NCI-H2107 (cell line): ENCODE data around the gene LAMC1.
"Not testable (repeated sequence)": the region's sequence is repeated elsewhere in the genome, so short reads cannot be mapped to it uniquely, and the experiment has no call there.

ENCODE experiments used
- DNase-seq: peaks from one replicate; lab custom pipeline; 2025; lab: John Stamatoyannopoulos, UW

Gene LAMC1

GRCh38 chr1:183150032-183150431 lies 126.8 kb downstream of the LAMC1 start:
- DNase-seq, result not testable (repeated sequence)

GRCh38 chr1:183150445-183150844 lies 127.2 kb downstream of the LAMC1 start:
- no peak for DNase-seq

- no peak for DNase-seq
Observed at GRCh38 chr1:183152180-183152579, 129.0 kb downstream of the LAMC1 start.

- no peak for DNase-seq
Observed at GRCh38 chr1:183155939-183156338, 132.7 kb downstream of the LAMC1 start.

- no peak for DNase-seq
Observed at GRCh38 chr1:183159960-183160359, 136.7 kb downstream of the LAMC1 start.

- DNase-seq, result no peak
Observed at GRCh38 chr1:183161391-183161790, 138.2 kb downstream of the LAMC1 start.

- DNase-seq, result no peak
Observed at GRCh38 chr1:183163316-183163715, 140.1 kb downstream of the LAMC1 start.

GRCh38 chr1:183164340-183164739 lies 141.1 kb downstream of the LAMC1 start:
- DNase-seq, result no peak

- no peak for DNase-seq
Observed at GRCh38 chr1:183164963-183165362, 141.7 kb downstream of the LAMC1 start.

- no peak for DNase-seq
Observed at GRCh38 chr1:183165456-183165855, 142.2 kb downstream of the LAMC1 start.

GRCh38 chr1:183166454-183166853 lies 143.2 kb downstream of the LAMC1 start:
- DNase-seq, result no peak

GRCh38 chr1:183167676-183168075 lies 144.5 kb downstream of the LAMC1 start:
- no peak for DNase-seq

GRCh38 chr1:183168308-183168707 lies 145.1 kb downstream of the LAMC1 start:
- DNase-seq, result no peak

GRCh38 chr1:183173828-183174227 lies 150.6 kb downstream of the LAMC1 start:
- DNase-seq, result no peak

- no peak for DNase-seq
Observed at GRCh38 chr1:183175631-183176030, 152.4 kb downstream of the LAMC1 start.

GRCh38 chr1:183178545-183178944 lies 155.3 kb downstream of the LAMC1 start:
- DNase-seq, result no peak

GRCh38 chr1:183179033-183179432 lies 155.8 kb downstream of the LAMC1 start:
- DNase-seq, result no peak

- DNase-seq, result peak; percentile 37
Observed at GRCh38 chr1:183180218-183180617, 157.0 kb downstream of the LAMC1 start.

GRCh38 chr1:183180634-183181056 lies 157.4 kb downstream of the LAMC1 start:
- DNase-seq, result no peak

- DNase-seq, result no peak
Observed at GRCh38 chr1:183185941-183186490, 162.8 kb downstream of the LAMC1 start, which contains the start of gene LAMC2. Gene LAMC2 (plus strand): TSS chr1:183186264. CDS start chr1:183186353, 89 bp downstream.

- no peak for DNase-seq
Observed at GRCh38 chr1:183186841-183187240, 163.6 kb downstream of the LAMC1 start.

- DNase-seq, result no peak
Observed at GRCh38 chr1:183188240-183188639, 165.0 kb downstream of the LAMC1 start.

GRCh38 chr1:183191833-183192232 lies 168.6 kb downstream of the LAMC1 start:
- no peak for DNase-seq

- no peak for DNase-seq
Observed at GRCh38 chr1:183193963-183194525, 170.8 kb downstream of the LAMC1 start.
